HEK293 (cell line): ENCODE results near the gene RNF31.

Experiments used
- CTCF ChIA-PET: fragments of 350-600 bp; formaldehyde crosslinking; extraction: SDS; loops from one replicate; lab custom pipeline; 2021; ENCODE audit warnings: antibody characterized with exemption; lab: Yijun Ruan, JAX
- POLR2A ChIA-PET: fragments of 300-600 bp; formaldehyde crosslinking; extraction: SDS; loops from one replicate; lab custom pipeline; 2020; ENCODE audit warnings: antibody characterized with exemption, inconsistent platforms; lab: Yijun Ruan, JAX
- H3K27ac ChIP-seq: fragments of 200-500 bp; sonication (Bioruptor generic); 2 replicates; pipeline ENCODE4 v1.5.1; 2014; ENCODE audit warnings: low read depth, low read length, control low read depth, inconsistent platforms; ENCODE audit errors: extremely low read depth
- H3K36me3 ChIP-seq, 2 experiments: fragments of 200-500 bp in 1 of 2; sonication (Bioruptor generic) in 1 of 2; 1 replicate in 1 of 2; 2 replicates in 1 of 2; pipeline ENCODE4 v1.5.1; 2014 to 2017; ENCODE audit warnings: inconsistent platforms in 2 of 2, low read length in 2 of 2; ENCODE audit not compliant: control insufficient read depth in 2 of 2, insufficient read depth in 1 of 2
- H3K4me1 ChIP-seq: fragments of 200-500 bp; sonication (Bioruptor generic); 2 replicates; pipeline ENCODE4 v1.5.1; 2014; ENCODE audit warnings: mild to moderate bottlenecking, low read length, inconsistent platforms; ENCODE audit not compliant: control insufficient read depth, insufficient read depth
- H3K4me3 ChIP-seq: 2 replicates; pipeline ENCODE4 v1.5.1; 2011; ENCODE audit warnings: low read depth, mild to moderate bottlenecking, control low read depth, low read length, moderate library complexity
- H3K9me3 ChIP-seq: fragments of 200-500 bp; sonication (Bioruptor generic); 2 replicates; pipeline ENCODE4 v1.5.1; 2014; ENCODE audit warnings: low read depth, low read length, inconsistent platforms; ENCODE audit not compliant: control insufficient read depth, insufficient read depth
- HOXA7 ChIP-seq: sonication (generic); formaldehyde crosslinking; IDR thresholded peaks from 2 replicates; pipeline ENCODE4 v1.8.1; 2022; ENCODE audit warnings: missing genetic modification reagents, borderline replicate concordance
- HOXC10 ChIP-seq: sonication (generic); formaldehyde crosslinking; IDR thresholded peaks from 2 replicates; pipeline ENCODE4 v1.8.1; 2023; ENCODE audit warnings: mild to moderate bottlenecking, missing genetic modification reagents
- KLF7 ChIP-seq: fragments of 450-650 bp; formaldehyde crosslinking; IDR thresholded peaks from 2 replicates; pipeline ENCODE4 v1.5.1; 2016; ENCODE audit warnings: missing biosample characterization, missing genetic modification characterization, borderline replicate concordance
- TRIM28 ChIP-seq: IDR thresholded peaks from 2 replicates; pipeline ENCODE4 v1.6.1; 2011; ENCODE audit warnings: low read length, control low read depth, borderline replicate concordance
- ZNF132 ChIP-seq: fragments of 450-650 bp; formaldehyde crosslinking; IDR thresholded peaks from 2 replicates; pipeline ENCODE4 v1.5.1; 2017; ENCODE audit warnings: missing biosample characterization, missing genetic modification characterization, borderline replicate concordance
- ZNF138 ChIP-seq: fragments of 450-650 bp; formaldehyde crosslinking; IDR thresholded peaks from 2 replicates; pipeline ENCODE4 v1.5.1; 2016; ENCODE audit warnings: missing biosample characterization, missing genetic modification characterization, borderline replicate concordance
- ZNF16 ChIP-seq: fragments of 450-650 bp; formaldehyde crosslinking; IDR thresholded peaks from 2 replicates; pipeline ENCODE4 v1.5.1; 2016; ENCODE audit warnings: low read depth, missing biosample characterization, missing genetic modification characterization
- ZNF2 ChIP-seq: fragments of 450-650 bp; formaldehyde crosslinking; IDR thresholded peaks from 2 replicates; pipeline ENCODE4 v1.5.1; 2016; ENCODE audit warnings: missing biosample characterization, missing genetic modification characterization
- ZNF292 ChIP-seq: fragments of 450-650 bp; formaldehyde crosslinking; IDR thresholded peaks from 2 replicates; pipeline ENCODE4 v1.5.1; 2016; ENCODE audit warnings: low read depth, missing biosample characterization, missing genetic modification characterization, borderline replicate concordance
- ZNF398 ChIP-seq: fragments of 450-650 bp; formaldehyde crosslinking; IDR thresholded peaks from 2 replicates; pipeline ENCODE4 v1.5.1; 2017; ENCODE audit warnings: missing biosample characterization, missing genetic modification characterization
- ZNF530 ChIP-seq: fragments of 450-650 bp; formaldehyde crosslinking; IDR thresholded peaks from 2 replicates; pipeline ENCODE4 v1.5.1; 2016; ENCODE audit warnings: low read depth, missing biosample characterization, missing genetic modification characterization
- ZNF768 ChIP-seq: fragments of 450-650 bp; formaldehyde crosslinking; IDR thresholded peaks from 2 replicates; pipeline ENCODE4 v1.5.1; 2018; ENCODE audit warnings: missing biosample characterization, mild to moderate bottlenecking, missing genetic modification characterization
- TF ChIP-seq, protein P1 (sequence below): fragments of 450-650 bp; formaldehyde crosslinking; IDR thresholded peaks from 2 replicates; pipeline ENCODE4 v1.5.1; 2016; ENCODE audit warnings: missing biosample characterization, missing genetic modification characterization
- TF ChIP-seq, protein P2 (sequence below): fragments of 450-650 bp; formaldehyde crosslinking; IDR thresholded peaks from 2 replicates; pipeline ENCODE4 v1.5.1; 2016; ENCODE audit warnings: missing biosample characterization, missing genetic modification characterization
- TF ChIP-seq, protein P3 (sequence below): fragments of 450-650 bp; formaldehyde crosslinking; IDR thresholded peaks from 2 replicates; pipeline ENCODE4 v1.5.1; 2016; ENCODE audit warnings: missing biosample characterization, missing genetic modification characterization, borderline replicate concordance

Gene RNF31

GRCh38 chr14:24116128-24116814 is 31.0 kb upstream of the RNF31 start:
- no peak overlapping the region for H3K27ac ChIP-seq
- H3K4me1 ChIP-seq: no peaks in the 10 kb centered on the region
- CTCF ChIA-PET: interaction anchor here (1.0 to 1.9 kb wide), 2 partner anchors 18 to 58 kb away, joined by 5 to 7 read pairs; no protein-coding TSS in a partner anchor
- H3K4me3 ChIP-seq: no peak overlapping the region; the same call in 1 of the 2 replicates
- peaks cover 10 to 45% of the 10 kb centered on the region in 2 experiments; a peak in 2 of 3 replicates for H3K36me3 ChIP-seq
- no peaks in the 10 kb centered on the region for H3K9me3 ChIP-seq
- POLR2A ChIA-PET: interaction anchor here (1.8 to 8.3 kb wide), 5 partner anchors 13 to 45 kb away, joined by 5 to 163 read pairs (median 60); partner anchors contain the start of genes EMC9, IRF9, PCK2 and PSME1
- TF ChIP-seq ZNF132 (tag by site-specific recombination) (no peak), ZNF2 (no peak)

DNA sequence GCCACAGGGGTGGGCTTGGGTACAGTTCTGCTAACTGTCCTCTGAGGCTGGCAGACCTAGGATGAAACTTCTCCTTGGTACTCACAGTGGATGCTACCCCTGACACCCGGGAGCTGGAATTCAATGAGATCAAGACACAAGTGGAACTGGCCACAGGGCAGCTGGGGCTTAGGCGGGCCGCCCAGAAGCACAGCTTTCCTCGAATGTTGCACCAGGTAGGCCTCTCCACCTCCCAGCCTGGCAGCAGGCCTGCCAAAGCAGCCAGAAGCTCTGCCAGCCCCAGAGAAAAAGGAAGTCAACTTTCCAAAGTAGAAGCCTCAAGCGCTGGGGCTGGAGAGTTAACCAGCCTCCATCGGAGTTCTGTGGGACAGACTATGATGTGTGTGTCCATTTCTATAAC is 30.1 kb upstream of the RNF31 start:
- Histone ChIP-seq H3K4me1 (no peaks in the 10 kb centered on the region), H3K27ac (no peak overlapping the region), H3K36me3 (peaks cover 10 to 52% of the 10 kb centered on the region in 2 experiments; a peak in 2 of 3 replicates), H3K4me3 (no peak overlapping the region), H3K9me3 (no peaks in the 10 kb centered on the region)
- CTCF ChIA-PET: interaction anchor here (1.0 to 1.9 kb wide), 3 partner anchors 9 to 59 kb away, joined by 5 to 8 read pairs (median 7); no protein-coding TSS in a partner anchor
- POLR2A ChIA-PET: interaction anchor here (3.9 to 8.3 kb wide), 2 partner anchors 21 to 29 kb away, joined by 60 to 163 read pairs; partner anchors contain the start of genes EMC9, PSME1, PSME2 and RNF31
- TF ChIP-seq KLF7 (tag by site-specific recombination) (no peak), ZNF768 (tag by site-specific recombination) (no peak), ZNF138 (no peak), HOXA7 (CRISPR knock-in tag) (no peak), HOXC10 (no peak), ZNF398 (tag by site-specific recombination) (no peak), ZNF292 (tag by site-specific recombination) (no peak), ZNF530 (tag by site-specific recombination) (no peak), ZNF16 (tag by site-specific recombination) (no peak), TRIM28 (no peak)
- TF ChIP-seq, protein P1, sequence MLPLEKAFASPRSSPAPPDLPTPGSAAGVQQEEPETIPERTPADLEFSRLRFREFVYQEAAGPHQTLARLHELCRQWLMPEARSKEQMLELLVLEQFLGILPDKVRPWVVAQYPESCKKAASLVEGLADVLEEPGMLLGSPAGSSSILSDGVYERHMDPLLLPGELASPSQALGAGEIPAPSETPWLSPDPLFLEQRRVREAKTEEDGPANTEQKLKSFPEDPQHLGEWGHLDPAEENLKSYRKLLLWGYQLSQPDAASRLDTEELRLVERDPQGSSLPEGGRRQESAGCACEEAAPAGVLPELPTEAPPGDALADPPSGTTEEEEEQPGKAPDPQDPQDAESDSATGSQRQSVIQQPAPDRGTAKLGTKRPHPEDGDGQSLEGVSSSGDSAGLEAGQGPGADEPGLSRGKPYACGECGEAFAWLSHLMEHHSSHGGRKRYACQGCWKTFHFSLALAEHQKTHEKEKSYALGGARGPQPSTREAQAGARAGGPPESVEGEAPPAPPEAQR (tag by site-specific recombination): no peak
- TF ChIP-seq, protein P2, sequence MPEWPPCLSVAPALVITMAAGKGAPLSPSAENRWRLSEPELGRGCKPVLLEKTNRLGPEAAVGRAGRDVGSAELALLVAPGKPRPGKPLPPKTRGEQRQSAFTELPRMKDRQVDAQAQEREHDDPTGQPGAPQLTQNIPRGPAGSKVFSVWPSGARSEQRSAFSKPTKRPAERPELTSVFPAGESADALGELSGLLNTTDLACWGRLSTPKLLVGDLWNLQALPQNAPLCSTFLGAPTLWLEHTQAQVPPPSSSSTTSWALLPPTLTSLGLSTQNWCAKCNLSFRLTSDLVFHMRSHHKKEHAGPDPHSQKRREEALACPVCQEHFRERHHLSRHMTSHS (tag by site-specific recombination): no peak
- TF ChIP-seq, protein P3, sequence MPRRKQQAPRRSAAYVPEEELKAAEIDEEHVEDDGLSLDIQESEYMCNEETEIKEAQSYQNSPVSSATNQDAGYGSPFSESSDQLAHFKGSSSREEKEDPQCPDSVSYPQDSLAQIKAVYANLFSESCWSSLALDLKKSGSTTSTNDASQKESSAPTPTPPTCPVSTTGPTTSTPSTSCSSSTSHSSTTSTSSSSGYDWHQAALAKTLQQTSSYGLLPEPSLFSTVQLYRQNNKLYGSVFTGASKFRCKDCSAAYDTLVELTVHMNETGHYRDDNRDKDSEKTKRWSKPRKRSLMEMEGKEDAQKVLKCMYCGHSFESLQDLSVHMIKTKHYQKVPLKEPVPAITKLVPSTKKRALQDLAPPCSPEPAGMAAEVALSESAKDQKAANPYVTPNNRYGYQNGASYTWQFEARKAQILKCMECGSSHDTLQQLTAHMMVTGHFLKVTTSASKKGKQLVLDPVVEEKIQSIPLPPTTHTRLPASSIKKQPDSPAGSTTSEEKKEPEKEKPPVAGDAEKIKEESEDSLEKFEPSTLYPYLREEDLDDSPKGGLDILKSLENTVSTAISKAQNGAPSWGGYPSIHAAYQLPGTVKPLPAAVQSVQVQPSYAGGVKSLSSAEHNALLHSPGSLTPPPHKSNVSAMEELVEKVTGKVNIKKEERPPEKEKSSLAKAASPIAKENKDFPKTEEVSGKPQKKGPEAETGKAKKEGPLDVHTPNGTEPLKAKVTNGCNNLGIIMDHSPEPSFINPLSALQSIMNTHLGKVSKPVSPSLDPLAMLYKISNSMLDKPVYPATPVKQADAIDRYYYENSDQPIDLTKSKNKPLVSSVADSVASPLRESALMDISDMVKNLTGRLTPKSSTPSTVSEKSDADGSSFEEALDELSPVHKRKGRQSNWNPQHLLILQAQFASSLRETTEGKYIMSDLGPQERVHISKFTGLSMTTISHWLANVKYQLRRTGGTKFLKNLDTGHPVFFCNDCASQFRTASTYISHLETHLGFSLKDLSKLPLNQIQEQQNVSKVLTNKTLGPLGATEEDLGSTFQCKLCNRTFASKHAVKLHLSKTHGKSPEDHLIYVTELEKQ (tag by site-specific recombination): no peak
